Amygdala (tissue), 56 donors: ENCODE data around the gene GPR161.

Source experiments
- DNase-seq, 56 donors: peaks; one replicate each; lab custom pipeline; 2025; lab: John Stamatoyannopoulos, UW

The GPR161 gene

DNA sequence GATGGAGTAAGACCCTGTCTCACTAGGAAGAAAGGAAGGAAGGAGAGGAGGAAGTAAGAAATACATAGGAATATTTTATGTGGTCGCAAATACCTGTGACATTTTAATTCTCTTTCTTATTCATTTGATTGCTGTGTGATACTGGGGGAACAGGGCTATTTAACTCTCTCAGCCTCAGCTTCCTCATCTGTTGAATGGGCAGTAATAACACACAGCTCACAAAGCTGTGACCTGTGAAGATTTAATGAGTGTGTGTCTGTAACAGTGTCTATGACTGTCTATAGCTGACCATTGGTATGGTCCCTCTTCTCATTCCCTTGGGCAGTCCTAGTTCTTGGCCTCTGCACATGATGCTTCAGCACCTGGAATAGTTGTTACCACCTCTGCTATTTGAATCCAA is 13.6 kb upstream of the GPR161 start:
- no peak for DNase-seq

DNA sequence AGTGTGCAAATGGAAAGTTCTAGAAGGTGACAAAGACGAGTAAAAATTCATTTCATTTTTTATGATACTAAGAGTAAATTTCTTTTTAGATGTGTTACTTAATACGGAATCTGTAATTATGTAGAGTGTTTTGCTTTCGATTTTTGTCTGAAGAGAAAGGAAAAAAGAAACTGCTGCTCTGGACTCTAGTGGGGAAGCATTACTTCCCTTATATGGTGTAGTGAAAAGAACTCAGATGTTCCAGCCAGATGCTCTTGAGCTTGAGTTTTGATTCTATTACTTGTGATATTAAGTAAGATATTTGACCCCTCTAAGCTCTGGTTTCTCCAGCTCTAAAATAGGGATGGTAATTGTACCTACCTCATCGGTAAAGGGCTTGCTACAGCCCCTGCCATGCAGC is 12.2 kb upstream of the GPR161 start:
- no peak for DNase-seq

DNA sequence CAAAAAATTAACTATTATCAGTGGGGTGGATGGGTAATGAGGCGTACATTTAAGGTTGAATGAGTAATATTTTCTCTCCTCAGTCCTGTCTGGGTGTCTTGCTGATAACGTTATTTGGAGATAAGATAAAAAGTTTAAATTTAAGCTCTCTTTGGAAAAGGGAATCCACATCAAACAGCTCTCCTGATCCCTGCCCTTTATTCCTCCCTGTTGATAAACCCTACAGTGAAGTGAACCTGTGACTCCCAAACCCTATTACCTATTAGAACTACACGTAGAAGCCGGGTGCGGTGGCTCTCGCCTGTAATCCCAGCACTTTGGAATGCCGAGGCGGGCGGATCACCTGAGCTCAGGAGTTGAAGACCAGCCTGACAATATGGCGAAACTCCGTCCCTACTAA is 9.9 kb upstream of the GPR161 start:
- no peak for DNase-seq

DNA sequence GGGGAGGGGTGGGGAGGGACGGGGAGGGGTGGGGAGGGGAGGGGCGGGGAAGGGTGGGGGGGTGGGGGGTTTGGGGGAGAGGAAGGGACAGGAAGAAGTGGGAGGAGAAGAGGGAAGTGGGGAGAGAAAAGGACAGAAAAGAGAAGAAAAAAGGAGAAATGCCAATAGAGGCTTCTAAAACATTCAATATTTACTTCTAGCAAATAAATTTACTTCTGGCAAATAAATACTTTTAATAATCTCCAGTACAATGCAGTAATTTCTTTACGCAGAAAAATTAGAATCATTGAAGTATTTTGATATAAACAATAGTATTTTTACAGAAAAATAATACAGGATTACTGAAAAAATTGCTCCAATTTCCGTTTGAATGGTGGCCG is 9.4 kb upstream of the GPR161 start:
- DNase-seq: no peak

DNA sequence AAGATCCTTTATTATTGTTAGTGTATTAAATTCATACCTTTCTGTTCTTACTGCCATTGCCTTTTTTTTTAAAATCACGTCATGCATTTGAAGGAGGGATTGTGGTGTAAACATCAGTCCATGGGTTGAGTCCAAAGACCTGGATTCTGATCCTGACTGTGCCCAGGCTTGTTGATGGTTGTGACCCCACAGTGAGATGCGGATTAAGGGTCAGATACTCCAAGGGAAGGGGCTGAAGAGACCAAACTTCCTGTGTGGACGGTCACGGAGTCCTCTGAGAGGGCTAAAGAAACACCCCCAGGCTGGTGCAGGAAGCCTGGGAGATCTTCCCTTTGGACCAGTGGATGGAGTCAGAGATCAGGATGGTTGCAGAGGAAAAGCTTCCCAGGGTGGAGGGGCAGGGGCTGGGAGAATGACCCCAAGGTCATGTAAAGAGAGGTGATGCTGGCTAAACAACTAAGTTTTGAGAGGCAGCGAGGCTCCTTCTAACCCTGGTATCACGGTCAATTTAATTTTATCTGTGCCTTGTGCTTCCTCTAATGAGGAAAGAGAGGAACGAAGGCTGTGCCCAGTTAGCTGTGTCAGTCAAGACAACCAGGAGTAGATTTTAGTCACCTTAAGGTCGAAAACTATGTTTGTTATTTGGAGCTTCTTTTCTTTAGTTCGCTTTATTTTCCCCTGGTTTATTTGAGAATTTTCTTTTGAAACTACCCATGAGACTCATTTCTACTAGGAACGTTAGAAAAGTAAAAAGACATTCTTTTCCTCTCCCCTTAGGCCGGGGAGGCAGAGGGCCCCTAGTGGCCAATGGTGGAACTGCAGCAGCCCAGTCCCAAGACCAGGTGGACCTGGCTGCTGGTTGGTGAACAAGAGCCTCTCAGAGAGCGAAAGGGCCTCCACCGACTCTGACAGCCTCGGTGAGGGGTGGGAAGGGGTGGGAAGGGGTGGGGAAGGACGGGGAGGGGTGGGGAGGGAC is 8.7 kb upstream of the GPR161 start:
- DNase-seq: peak in 40 of 56 donors; percentile 9 to 84 (median 42)

DNA sequence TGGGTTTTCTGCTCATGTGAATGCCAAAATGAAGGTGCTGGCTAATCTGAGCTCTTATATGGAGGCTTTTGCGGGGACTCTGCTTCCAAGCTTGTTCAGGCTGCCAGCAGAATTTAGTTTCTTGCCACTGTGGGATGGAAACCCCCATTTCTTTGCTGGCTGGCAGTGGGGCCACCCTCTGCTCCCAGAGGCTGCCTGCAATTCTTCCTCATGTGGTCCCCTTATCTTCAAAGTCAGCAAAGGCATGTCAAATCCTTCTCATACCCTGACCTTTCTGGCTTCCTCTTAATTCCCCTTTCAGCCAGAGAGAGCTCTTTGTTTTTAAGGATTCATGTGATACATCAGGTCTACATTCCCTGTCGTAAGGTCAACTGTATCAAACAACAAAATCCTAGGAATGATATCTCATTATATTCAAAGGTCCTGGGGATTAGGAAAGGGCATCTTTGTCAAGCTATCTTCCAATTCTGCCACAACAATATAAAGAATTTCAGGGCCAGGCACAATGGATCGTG is 5.2 kb upstream of the GPR161 start:
- DNase-seq: no peak

DNA sequence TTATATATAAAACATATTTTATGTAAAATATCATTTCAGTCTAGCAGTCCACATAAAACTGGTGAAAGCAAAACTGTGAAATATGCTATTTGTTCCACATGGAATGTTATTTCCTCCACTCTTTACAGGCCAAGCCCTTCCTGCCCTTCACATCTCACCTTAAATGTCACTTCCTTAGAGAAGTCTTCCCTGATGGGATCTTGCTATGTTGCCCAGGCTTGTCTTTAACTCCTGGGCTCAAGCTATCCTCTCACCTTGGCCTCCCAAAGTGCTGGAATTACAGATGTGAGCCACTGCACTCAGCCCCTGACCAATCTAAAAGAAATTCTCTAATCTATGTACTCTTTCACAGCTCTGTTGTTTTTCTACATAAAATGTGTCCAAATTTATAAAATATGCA is 2.3 kb upstream of the GPR161 start:
- no peak for DNase-seq

DNA sequence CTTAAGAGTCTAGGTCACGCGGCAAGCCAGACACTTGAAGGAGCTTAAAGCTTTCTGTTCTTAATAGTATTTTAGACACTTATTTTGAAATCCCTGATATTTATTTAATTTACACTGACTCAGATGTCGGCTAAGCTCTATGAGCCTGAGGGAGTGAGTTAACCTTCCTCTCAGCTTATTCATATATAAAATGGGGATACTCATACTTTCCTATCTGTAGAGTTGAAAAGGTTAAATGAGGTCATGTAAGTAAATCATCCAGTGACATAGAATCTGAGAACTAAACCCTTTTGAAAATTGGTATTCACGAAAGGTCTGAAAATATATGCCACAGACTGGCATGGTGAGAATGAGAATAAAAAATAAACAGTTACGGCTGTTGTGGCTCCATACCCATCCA is 1.4 kb upstream of the GPR161 start:
- no peak for DNase-seq

DNA sequence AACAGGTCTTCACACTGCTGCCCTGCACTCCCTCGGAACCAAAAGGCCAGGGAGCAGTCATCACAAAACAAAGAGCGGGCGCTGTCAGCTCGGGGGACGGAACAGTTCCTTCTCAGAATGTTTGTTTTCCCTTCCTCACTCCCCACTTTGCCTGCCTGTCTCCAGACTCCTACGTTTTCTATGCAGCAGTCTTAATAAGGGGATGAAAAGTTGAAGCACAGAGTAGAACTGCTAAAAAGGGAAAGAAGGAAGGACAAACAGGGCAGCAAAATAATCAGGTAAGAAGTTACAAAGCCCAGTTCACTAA is 738 bp upstream of the GPR161 start:
- DNase-seq: no peak

DNA sequence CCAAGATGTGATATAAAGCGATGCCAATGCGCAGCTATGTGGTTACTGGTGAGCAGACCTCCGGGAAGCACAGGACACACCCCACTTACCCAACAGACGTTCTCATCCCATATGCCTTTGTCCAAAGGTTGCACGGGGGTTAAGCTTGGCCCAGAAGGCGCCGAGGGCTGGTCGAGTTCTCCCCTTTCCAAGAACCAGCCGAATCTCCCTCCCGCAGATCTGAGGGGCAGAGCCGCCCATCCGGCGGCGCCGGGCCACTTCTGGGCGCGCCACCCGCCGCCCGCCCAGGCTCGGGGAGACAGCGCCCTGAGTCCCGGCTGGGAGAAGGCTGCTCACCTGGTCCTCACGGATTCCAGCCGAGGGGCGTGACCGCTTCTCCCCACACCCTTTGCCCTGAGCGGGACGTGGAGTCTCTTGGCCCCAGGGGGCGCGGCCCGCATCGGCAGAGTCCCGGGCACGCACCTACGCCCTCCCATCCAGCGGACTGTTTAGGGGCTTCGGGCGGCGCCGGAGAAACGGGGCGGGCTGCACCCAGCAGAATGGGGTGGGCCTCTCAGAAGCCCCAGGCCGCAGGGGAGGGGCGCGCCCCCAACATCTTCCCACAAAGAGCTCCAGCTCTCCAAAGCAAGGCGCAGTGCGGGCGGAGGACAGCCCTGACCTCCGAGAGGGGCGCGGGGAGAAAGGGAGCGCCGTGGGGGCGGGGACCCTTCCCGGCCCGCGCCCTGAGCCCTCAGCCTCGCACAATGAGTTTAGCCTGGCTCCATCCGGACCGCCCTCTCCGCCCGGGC is 615 bp downstream of the GPR161 start:
- DNase-seq: peak in 1 of 56 donors; percentile 9

DNA sequence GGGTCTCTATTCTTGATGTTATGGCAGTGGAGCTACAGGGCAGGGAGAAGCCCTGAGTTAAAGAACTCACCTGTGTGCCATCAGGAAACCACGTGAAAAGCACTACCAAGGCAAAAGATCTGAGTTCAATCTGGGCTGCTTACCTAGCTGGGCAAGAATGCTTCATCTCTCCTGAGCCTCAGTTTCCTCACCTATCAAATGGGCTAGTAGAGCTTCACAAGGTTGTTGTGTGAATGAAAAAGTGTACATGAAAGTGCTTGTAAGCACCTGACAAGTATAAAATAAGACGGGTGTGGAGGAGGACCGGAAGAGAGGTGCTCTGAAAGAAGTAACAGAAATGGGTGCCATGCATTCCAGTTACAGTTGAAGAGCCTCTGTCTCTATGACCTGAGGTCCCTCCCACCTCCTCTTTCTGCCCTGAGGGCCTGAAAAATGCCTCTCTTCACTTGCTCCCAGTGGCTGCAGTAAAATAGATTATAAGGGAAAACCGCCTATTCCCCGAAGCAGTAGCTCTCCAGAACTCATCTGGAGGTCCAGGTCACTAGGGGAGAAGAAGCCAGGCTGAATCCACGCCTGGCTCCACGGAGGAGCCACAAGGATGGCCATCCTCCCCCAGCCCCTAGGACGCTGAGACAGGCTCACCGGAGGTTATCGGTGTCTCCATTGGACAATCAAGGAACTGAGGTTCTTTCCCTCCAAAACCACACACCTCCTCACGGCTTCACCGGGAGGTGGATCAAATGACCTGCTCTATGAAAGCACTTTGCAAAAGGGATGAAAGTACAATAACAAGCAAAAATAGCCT is 1.4 kb downstream of the GPR161 start:
- DNase-seq: no peak

DNA sequence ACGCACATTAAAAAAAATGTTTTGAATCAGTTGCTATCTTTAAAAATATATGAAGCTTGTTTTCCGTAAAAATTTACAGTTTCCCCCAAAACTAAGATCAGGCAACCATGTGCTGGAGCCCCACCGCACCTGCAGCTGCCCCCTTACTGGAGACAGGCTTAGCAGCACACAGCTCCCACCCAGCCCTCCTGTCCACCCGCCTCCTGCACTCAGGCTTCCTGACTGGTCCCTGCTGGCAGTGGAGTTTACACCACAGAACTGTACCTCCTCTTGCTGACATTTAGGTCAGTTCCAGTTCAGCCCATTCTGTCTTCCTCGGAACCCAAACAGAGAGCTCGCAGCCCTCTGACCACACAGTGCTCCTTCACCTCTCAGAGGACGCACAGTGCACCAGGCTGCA is 2.1 kb downstream of the GPR161 start:
- no peak for DNase-seq

DNA sequence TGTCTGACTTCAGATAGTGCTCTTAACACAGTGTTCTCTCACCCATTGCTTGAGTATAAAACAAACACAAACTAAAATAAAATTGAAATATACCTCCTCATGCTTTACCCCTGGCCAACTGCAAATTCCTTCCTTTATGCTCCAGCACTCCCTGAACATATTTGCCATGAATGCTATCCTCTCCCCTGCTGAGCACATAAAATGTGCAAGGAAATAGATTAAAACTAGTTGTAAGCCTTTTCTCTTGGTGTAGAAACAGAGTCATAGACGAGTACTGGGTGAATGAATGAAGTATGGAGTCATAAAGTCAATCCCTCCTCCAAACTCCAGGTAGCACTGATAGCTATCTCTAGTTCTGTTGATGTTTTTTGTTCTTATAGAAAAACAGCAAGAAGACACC is 2.6 kb downstream of the GPR161 start:
- DNase-seq: no peak

DNA sequence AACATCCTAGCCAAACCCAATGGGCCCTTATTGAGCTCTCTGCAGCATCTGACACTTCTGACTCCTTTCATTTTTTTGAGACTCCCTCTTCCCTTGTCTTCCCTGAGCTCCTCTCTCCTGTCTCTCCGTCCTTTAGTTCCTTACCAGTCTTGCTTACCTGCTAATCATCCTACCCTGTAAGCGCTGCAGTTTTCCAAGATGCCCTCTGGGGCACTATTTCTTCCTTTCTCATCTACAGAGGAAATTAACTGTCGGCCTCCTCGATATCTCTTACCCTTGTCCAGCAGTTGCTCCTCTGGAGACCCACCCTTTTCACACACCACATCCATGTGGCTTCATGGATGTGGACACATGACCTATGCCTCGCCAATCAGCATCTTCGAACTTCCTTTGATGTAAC is 6.8 kb downstream of the GPR161 start:
- no peak for DNase-seq

DNA sequence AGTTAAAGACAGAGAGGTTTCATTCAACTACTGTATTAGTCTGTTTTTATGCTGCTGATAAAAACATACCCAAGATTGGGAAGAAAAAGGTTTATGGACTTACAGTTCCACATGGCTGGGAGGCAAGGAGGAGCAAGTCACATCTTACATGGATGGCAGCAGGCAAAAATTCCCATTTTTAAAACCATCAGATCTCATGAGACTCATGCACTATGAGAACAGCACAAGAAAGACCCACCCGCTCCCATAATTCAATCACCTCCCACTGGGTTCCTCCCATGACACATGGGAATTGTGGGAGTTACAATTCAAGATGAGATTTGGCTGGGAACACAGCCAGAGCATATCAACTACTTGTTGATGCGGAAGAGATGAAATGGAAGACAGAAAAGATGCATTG is 9.2 kb downstream of the GPR161 start:
- DNase-seq: no peak

DNA sequence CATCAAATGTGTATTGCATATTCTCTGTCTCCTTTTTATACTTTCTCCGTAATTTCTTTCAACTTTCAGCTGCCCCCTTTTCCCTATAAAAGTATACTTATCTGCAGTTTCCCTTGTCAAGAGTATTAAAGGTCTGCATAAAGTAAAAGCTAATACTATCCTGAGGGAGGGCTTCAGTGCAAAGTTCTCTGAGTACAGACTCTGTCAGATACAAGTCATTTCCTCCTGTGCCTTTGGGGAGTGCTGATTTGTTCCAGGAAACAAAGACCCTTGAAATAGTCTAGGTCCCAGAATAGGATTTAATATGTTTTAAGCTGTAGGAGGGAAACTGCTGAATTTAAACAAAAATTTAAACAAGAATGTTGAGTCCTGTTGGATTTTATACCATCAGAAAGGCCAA is 11.7 kb downstream of the GPR161 start:
- DNase-seq: no peak

DNA sequence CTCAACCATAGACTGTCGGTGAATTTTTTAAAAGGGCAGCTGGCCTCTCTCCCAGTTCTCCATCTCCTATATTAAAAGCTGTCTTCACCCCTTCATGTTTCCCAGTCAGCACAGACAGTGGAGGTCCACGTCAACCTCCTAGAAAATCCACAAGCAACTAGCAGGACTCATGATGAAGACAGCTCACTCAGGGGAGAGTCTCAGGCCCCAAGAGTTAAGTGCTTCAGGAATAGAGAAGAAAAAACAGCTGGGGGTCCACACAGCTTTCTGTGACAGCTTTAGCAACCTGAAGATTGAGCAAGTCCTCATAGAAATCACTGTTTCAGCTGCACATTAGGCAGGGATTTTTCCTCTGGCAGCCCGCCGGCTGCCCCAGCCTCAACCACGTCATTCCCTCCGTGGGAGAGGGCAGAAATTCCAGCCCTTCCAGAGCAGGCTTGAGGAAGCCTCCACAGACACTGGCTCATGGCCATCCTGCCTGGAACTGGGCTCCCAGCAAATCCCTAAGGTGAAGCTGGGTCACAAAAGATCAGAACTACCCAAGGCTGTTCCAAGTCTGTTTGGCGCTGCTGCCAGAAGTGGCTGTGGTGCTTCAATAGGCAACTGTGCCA is 15.2 kb downstream of the GPR161 start:
- peak in 9 of 56 donors; percentile 14 to 49 (median 26) for DNase-seq

DNA sequence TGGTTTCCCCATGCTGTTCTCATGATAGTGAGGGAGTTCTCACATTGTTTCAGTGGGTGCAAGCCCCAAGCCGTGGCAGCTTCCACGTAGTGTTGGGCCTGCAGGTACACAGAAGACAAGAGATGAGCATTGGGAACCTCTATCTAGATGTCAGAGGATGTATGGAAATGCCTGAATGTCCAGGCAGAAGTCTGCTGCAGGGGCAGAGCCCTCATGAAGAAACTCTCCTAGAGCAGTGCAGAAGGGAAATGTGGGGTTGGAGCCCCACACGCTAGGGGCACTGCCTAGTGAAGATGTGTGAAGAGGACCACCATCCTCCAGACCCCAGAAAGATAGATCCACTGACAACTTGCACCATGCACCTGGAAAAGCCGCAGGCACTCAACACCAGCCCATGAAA is 17.0 kb downstream of the GPR161 start:
- DNase-seq: no peak

DNA sequence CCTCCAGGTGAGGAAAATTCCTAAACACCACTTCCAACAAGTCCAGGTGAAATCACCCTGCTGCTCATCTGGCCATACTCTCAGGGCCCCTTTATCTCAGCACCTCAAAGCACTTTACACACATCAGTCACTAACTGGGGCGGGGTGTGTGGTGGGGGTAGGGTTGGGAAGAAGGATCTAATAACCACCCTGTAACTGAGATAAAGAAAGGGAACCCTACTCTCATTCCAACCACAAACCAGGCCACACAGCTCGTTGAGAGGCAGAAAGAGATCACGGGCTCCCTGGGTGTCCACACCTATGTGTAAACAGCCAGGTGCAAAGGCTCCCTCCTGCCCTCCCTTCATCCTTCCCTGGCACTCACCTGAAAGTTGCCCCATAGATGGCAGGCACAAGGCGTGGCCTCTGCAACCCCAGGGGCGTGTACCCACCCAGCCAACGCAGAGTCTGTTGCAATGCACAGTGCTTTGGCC is 20.4 kb downstream of the GPR161 start:
- no peak for DNase-seq

DNA sequence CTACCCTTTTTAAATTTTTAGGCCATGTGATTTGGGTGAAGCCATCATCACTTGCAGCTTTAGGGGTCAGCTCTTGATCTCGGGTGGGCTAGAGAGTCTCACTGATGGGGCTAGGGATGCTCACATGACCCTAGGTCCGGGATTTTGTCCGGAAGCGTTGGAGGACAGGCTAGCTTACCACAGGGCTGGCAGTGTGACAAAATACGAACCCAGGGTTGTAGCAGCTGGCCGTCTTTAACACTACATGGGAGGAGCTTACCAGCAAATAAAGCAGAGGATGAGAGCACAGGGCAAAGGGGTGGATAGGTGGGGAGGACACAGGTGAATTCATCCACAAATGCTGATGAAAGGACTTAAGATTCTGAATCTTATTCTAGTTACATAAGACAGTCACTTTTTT is 21.9 kb downstream of the GPR161 start:
- DNase-seq: no peak
